MM.1S (cell line): Measurements from ENCODE around the gene ANP32A.

Experiments
- DNase-seq: peaks from one replicate; pipeline ENCODE4 v3.0.0-alpha.2; 2015
- H2AFZ ChIP-seq: fragments of 300-600 bp; sonication (generic); 2 replicates; pipeline ENCODE4 v1.6.0; 2016; ENCODE audit warnings: antibody characterized with exemption, low read length
- H3F3A ChIP-seq: fragments of 300-600 bp; sonication (generic); 2 replicates; pipeline ENCODE4 v1.6.1; 2016; ENCODE audit warnings: mild to moderate bottlenecking, antibody characterized with exemption, low read length, moderate library complexity, mixed read lengths; ENCODE audit not compliant: insufficient read depth
- H3K27ac ChIP-seq: fragments of 300-600 bp; sonication (generic); 2 replicates; pipeline ENCODE4 v1.5.1; 2016; ENCODE audit warnings: mild to moderate bottlenecking, low read length
- H3K27me3 ChIP-seq: fragments of 300-600 bp; sonication (generic); replicated peaks from 2 replicates; pipeline ENCODE4 v1.6.0; 2016; ENCODE audit warnings: low read length; ENCODE audit not compliant: insufficient read depth
- H3K36me3 ChIP-seq: fragments of 300-600 bp; sonication (generic); replicated peaks from 2 replicates; pipeline ENCODE4 v1.6.1; 2016; ENCODE audit warnings: mild to moderate bottlenecking, low read length, mixed read lengths; ENCODE audit not compliant: insufficient read depth
- H3K4me1 ChIP-seq: fragments of 300-600 bp; sonication (generic); 2 replicates; pipeline ENCODE4 v1.6.1; 2016; ENCODE audit warnings: low read length, mixed read lengths
- H3K4me2 ChIP-seq: fragments of 300-600 bp; sonication (generic); 2 replicates; pipeline ENCODE4 v1.6.0; 2016; ENCODE audit warnings: low read depth, low read length
- H3K4me3 ChIP-seq: fragments of 300-600 bp; sonication (generic); 2 replicates; pipeline ENCODE4 v1.5.1; 2016; ENCODE audit warnings: low read length, mixed read lengths
- H3K79me2 ChIP-seq: fragments of 300-600 bp; sonication (generic); 2 replicates; pipeline ENCODE4 v1.6.1; 2016; ENCODE audit warnings: mixed run types, low read length, mixed read lengths
- H3K9ac ChIP-seq: fragments of 300-600 bp; sonication (generic); 2 replicates; pipeline ENCODE4 v1.6.1; 2016; ENCODE audit warnings: low read length, mixed read lengths
- H3K9me2 ChIP-seq: fragments of 300-600 bp; sonication (generic); replicated peaks from 2 replicates; pipeline ENCODE4 v1.6.1; 2016; ENCODE audit warnings: mild to moderate bottlenecking, low read length, mixed read lengths; ENCODE audit not compliant: insufficient read depth
- H3K9me3 ChIP-seq: fragments of 300-600 bp; sonication (generic); replicated peaks from 2 replicates; pipeline ENCODE4 v1.6.1; 2016; ENCODE audit warnings: mild to moderate bottlenecking, low read length, mixed read lengths; ENCODE audit not compliant: insufficient read depth
- H4K20me1 ChIP-seq: fragments of 300-600 bp; sonication (generic); 2 replicates; pipeline ENCODE4 v1.6.1; 2016; ENCODE audit warnings: mild to moderate bottlenecking, low read length, moderate library complexity, mixed read lengths; ENCODE audit not compliant: insufficient read depth
- EZH2 ChIP-seq: fragments of 300-600 bp; sonication (generic); optimal IDR thresholded peaks from 2 replicates; pipeline ENCODE3; 2017; ENCODE audit warnings: low read depth, mild to moderate bottlenecking, antibody characterized with exemption, low read length, mixed read lengths
- EZH2phosphoT487 ChIP-seq: fragments of 300-600 bp; sonication (generic); IDR thresholded peaks from 2 replicates; pipeline ENCODE4 v1.6.1; 2018; ENCODE audit warnings: antibody characterized with exemption, low read length
- TF ChIP-seq, protein P1 (sequence below): fragments of 300-600 bp; sonication (generic); IDR thresholded peaks from 2 replicates; pipeline ENCODE4 v1.5.1; 2016; ENCODE audit warnings: antibody characterized with exemption, low read length, mixed read lengths

Gene ANP32A

GRCh38 chr15:68790242-68790575 is 30.5 kb downstream of the ANP32A start:
- H3K9me3 ChIP-seq, result no peaks in the 10 kb centered on the region
- peaks cover 95% of the 10 kb centered on the region for H3K79me2 ChIP-seq
- DNase-seq, result no peak
- H3K9ac ChIP-seq, result no peak overlapping the region
- H3K4me2 ChIP-seq, result no peak overlapping the region
- no peaks in the 10 kb centered on the region for H3K27me3 ChIP-seq
- peaks cover 29% of the 10 kb centered on the region for H3F3A ChIP-seq
- H3K9me2 ChIP-seq, result no peaks in the 10 kb centered on the region
- H2AFZ ChIP-seq, result no peak overlapping the region
- H3K4me3 ChIP-seq, result no peak overlapping the region
- H3K27ac ChIP-seq, result no peak overlapping the region
- peaks cover 47% of the 10 kb centered on the region for H3K4me1 ChIP-seq
- no peak for TF ChIP-seq EZH2
- no peak for TF ChIP-seq EZH2phosphoT487
- TF ChIP-seq, protein P1, sequence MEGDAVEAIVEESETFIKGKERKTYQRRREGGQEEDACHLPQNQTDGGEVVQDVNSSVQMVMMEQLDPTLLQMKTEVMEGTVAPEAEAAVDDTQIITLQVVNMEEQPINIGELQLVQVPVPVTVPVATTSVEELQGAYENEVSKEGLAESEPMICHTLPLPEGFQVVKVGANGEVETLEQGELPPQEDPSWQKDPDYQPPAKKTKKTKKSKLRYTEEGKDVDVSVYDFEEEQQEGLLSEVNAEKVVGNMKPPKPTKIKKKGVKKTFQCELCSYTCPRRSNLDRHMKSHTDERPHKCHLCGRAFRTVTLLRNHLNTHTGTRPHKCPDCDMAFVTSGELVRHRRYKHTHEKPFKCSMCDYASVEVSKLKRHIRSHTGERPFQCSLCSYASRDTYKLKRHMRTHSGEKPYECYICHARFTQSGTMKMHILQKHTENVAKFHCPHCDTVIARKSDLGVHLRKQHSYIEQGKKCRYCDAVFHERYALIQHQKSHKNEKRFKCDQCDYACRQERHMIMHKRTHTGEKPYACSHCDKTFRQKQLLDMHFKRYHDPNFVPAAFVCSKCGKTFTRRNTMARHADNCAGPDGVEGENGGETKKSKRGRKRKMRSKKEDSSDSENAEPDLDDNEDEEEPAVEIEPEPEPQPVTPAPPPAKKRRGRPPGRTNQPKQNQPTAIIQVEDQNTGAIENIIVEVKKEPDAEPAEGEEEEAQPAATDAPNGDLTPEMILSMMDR, result no peak
- H4K20me1 ChIP-seq, result peaks cover 25% of the 10 kb centered on the region
- peaks cover 7% of the 10 kb centered on the region; the same call in 1 of the 2 replicates for H3K36me3 ChIP-seq

DNA sequence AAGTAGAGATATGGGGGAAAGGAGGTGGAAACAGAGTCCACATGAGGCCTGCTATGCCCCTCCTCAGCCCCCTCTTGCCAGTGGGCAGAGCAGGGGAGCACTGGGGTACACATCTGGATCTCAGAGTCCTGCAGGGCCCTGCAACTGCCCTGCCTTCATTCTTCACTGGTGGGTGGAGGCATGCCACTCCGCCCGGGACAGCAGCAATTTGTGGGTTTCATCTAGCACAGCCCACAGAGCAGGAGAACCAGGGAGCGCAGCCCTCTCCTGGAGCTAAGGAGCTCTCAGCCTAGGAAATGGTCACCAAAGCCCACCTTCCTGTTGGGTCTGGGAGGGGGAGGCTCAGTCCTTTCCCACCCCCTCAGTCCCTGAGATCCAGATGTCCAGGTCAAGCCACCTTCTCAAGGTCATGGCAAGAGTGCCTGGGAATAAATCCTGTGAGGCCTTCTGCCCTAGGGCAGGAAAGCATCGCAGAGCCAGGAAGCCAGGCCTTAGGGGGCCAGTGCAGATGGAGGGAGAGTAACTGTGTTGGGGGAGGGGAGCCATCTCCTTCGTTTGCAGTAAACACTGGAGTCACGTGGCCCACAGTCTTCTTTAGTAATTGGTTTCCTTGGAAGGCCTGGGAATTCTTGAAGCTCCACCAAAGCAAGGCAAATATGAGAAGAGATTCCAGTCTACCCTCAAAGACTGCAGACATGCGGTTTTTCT is 31.0 kb downstream of the ANP32A start:
- no peak overlapping the region for H3K27ac ChIP-seq
- peaks cover 25% of the 10 kb centered on the region for H4K20me1 ChIP-seq
- H3K9me2 ChIP-seq, result no peaks in the 10 kb centered on the region
- no peak overlapping the region for H3K4me2 ChIP-seq
- no peak overlapping the region for H3K4me3 ChIP-seq
- TF ChIP-seq EZH2phosphoT487 (no peak), EZH2 (no peak)
- TF ChIP-seq, protein P1, result no peak
- H3K36me3 ChIP-seq, result peaks cover 9% of the 10 kb centered on the region; the same call in 1 of the 2 replicates
- no peaks in the 10 kb centered on the region for H3K9me3 ChIP-seq
- no peak overlapping the region for H2AFZ ChIP-seq
- peaks cover 27% of the 10 kb centered on the region for H3F3A ChIP-seq
- DNase-seq, result no peak
- no peak overlapping the region for H3K9ac ChIP-seq
- H3K4me1 ChIP-seq, result peaks cover 41% of the 10 kb centered on the region
- peaks cover 95% of the 10 kb centered on the region for H3K79me2 ChIP-seq
- H3K27me3 ChIP-seq, result no peaks in the 10 kb centered on the region

DNA sequence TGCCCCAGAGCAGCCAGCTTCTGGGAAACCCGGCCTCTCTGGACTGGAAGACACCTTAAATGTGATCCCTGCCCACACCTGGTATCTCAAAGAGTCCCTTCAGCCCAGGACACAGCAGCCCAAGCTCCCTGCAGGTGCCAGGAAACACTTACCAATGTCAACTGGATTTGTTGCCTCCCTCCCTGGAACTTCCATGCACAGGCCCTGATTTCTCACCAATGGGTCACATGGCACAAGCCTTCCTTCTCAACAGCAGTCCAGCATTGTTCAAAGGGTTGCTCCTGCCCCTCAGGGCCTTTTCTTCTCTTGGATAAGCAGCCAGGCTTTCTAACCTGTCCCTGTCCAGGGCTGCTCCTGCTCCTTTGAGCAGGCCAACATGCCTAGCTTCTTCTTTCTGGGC is 31.6 kb downstream of the ANP32A start:
- Histone ChIP-seq H2AFZ (no peak overlapping the region), H3K4me1 (peaks cover 35% of the 10 kb centered on the region), H4K20me1 (peaks cover 20% of the 10 kb centered on the region), H3K79me2 (peaks cover 90% of the 10 kb centered on the region), H3K9me2 (no peaks in the 10 kb centered on the region), H3K9ac (no peak overlapping the region), H3K27me3 (no peaks in the 10 kb centered on the region), H3K36me3 (peaks cover 9% of the 10 kb centered on the region; the same call in 1 of the 2 replicates), H3K27ac (no peak overlapping the region), H3K4me2 (no peak overlapping the region), H3K9me3 (no peaks in the 10 kb centered on the region), H3K4me3 (no peak overlapping the region), H3F3A (peaks cover 22% of the 10 kb centered on the region)
- no peak for DNase-seq
- TF ChIP-seq, protein P1, result no peak
- TF ChIP-seq EZH2phosphoT487 (no peak), EZH2 (no peak)
